HEK293 (cell line): ENCODE measurements around the gene MED28.

Experiments
- CTCF ChIP-seq: fragments of 450-650 bp; formaldehyde crosslinking; IDR thresholded peaks from 2 replicates; pipeline ENCODE4 v1.5.1; 2016; ENCODE audit warnings: missing biosample characterization, missing genetic modification characterization
- HOXA7 ChIP-seq: sonication (generic); formaldehyde crosslinking; IDR thresholded peaks from 2 replicates; pipeline ENCODE4 v1.8.1; 2022; ENCODE audit warnings: missing genetic modification reagents, borderline replicate concordance
- MYNN ChIP-seq: fragments of 450-650 bp; formaldehyde crosslinking; IDR thresholded peaks from 2 replicates; pipeline ENCODE4 v1.5.1; 2016; ENCODE audit warnings: missing biosample characterization, missing genetic modification characterization, borderline replicate concordance
- PRDM10 ChIP-seq: fragments of 450-650 bp; formaldehyde crosslinking; IDR thresholded peaks from 2 replicates; pipeline ENCODE4 v1.5.1; 2016; ENCODE audit warnings: missing biosample characterization, missing genetic modification characterization
- PRDM6 ChIP-seq: fragments of 450-650 bp; formaldehyde crosslinking; IDR thresholded peaks from 2 replicates; pipeline ENCODE4 v1.5.1; 2017; ENCODE audit warnings: missing biosample characterization, missing genetic modification characterization
- RBAK ChIP-seq: fragments of 450-650 bp; formaldehyde crosslinking; IDR thresholded peaks from 2 replicates; pipeline ENCODE4 v1.5.1; 2016; ENCODE audit warnings: missing biosample characterization, missing genetic modification characterization
- ZNF114 ChIP-seq: fragments of 450-650 bp; formaldehyde crosslinking; IDR thresholded peaks from 2 replicates; pipeline ENCODE4 v1.5.0; 2017; ENCODE audit warnings: missing biosample characterization, missing genetic modification characterization
- ZNF398 ChIP-seq: fragments of 450-650 bp; formaldehyde crosslinking; IDR thresholded peaks from 2 replicates; pipeline ENCODE4 v1.5.1; 2017; ENCODE audit warnings: missing biosample characterization, missing genetic modification characterization
- ZNF558 ChIP-seq: fragments of 450-650 bp; formaldehyde crosslinking; IDR thresholded peaks from 2 replicates; pipeline ENCODE4 v1.5.1; 2016; ENCODE audit warnings: missing biosample characterization, missing genetic modification characterization
- ZNF658 ChIP-seq: fragments of 450-650 bp; formaldehyde crosslinking; IDR thresholded peaks from 2 replicates; pipeline ENCODE4; 2016; ENCODE audit warnings: missing biosample characterization, missing genetic modification characterization
- ZNF670 ChIP-seq: fragments of 450-650 bp; formaldehyde crosslinking; IDR thresholded peaks from 2 replicates; pipeline ENCODE4 v1.5.1; 2016; ENCODE audit warnings: missing biosample characterization, missing genetic modification characterization, low read depth

- TF ChIP-seq RBAK: no peak
- TF ChIP-seq ZNF670 (tag by site-specific recombination): no peak
- no peak for TF ChIP-seq CTCF (tag by site-specific recombination)
- TF ChIP-seq HOXA7 (CRISPR knock-in tag): no peak
- TF ChIP-seq MYNN: no peak
- no peak for TF ChIP-seq PRDM6 (tag by site-specific recombination)
- TF ChIP-seq ZNF658 (tag by site-specific recombination): no peak
- TF ChIP-seq ZNF558 (tag by site-specific recombination): no peak
- no peak for TF ChIP-seq ZNF114 (tag by site-specific recombination)
- no peak for TF ChIP-seq ZNF398 (tag by site-specific recombination)
- no peak for TF ChIP-seq PRDM10
Measured at GRCh38 chr4:17595471-17596005, 18.9 kb upstream of the MED28 start.
